ENCODE data around the gene NOD2.

GRCh38 chr16:50671644-50672260, 21.7 kb upstream of the NOD2 start:
- TF ChIP-seq CTCF (conservative IDR thresholded peaks at IDR 0.05) (peak; percentile 90), EZH2 (IDR thresholded peaks at IDR 0.05; ENCODE audit: low read depth) (no peak)
